ENCODE measurements around the gene GARIN5B.

Gene GARIN5B

GRCh38 chr19:55383279-55384130, 20.4 kb upstream of the GARIN5B start:
- Mint-ChIP-seq H3K36me3 (ENCODE audit: low read depth) (peaks cover 36% of the 10 kb centered on the region), H3K4me3 (peak overlapping the region; percentile 88), H3K27me3 (ENCODE audit: low read depth) (no peaks in the 10 kb centered on the region), H3K4me1 (ENCODE audit: low read depth) (peaks cover 38% of the 10 kb centered on the region), H3K9me3 (no peaks in the 10 kb centered on the region), H3K27ac (peak overlapping the region; percentile 89)

- H3K27me3 Mint-ChIP-seq (ENCODE audit: low read depth), result no peaks in the 10 kb centered on the region
- H3K27ac Mint-ChIP-seq, result peak overlapping the region; percentile 89
- peaks cover 27% of the 10 kb centered on the region for H3K36me3 Mint-ChIP-seq (ENCODE audit: low read depth)
- peak overlapping the region; percentile 88 for H3K4me3 Mint-ChIP-seq
- H3K9me3 Mint-ChIP-seq, result no peaks in the 10 kb centered on the region
- peaks cover 38% of the 10 kb centered on the region for H3K4me1 Mint-ChIP-seq (ENCODE audit: low read depth)
Measured at GRCh38 chr19:55382522-55383054, 19.5 kb upstream of the GARIN5B start.

GRCh38 chr19:55382013-55382412, 19.0 kb upstream of the GARIN5B start:
- peaks cover 34% of the 10 kb centered on the region for H3K4me1 Mint-ChIP-seq (ENCODE audit: low read depth)
- peaks cover 21% of the 10 kb centered on the region for H3K36me3 Mint-ChIP-seq (ENCODE audit: low read depth)
- no peak overlapping the region for H3K27ac Mint-ChIP-seq
- no peaks in the 10 kb centered on the region for H3K9me3 Mint-ChIP-seq
- H3K4me3 Mint-ChIP-seq, result peak overlapping the region; percentile 55
- no peaks in the 10 kb centered on the region for H3K27me3 Mint-ChIP-seq (ENCODE audit: low read depth)

GRCh38 chr19:55379174-55379573, 16.1 kb upstream of the GARIN5B start:
- Mint-ChIP-seq H3K27ac (no peak overlapping the region), H3K4me3 (no peak overlapping the region), H3K27me3 (ENCODE audit: low read depth) (peaks cover 8% of the 10 kb centered on the region), H3K4me1 (ENCODE audit: low read depth) (peaks cover 21% of the 10 kb centered on the region), H3K36me3 (ENCODE audit: low read depth) (peaks cover 9% of the 10 kb centered on the region), H3K9me3 (no peaks in the 10 kb centered on the region)

GRCh38 chr19:55377356-55378131, 14.5 kb upstream of the GARIN5B start:
- Mint-ChIP-seq H3K4me1 (ENCODE audit: low read depth) (peaks cover 14% of the 10 kb centered on the region), H3K4me3 (no peak overlapping the region)

GRCh38 chr19:55376241-55376933, 13.3 kb upstream of the GARIN5B start, which contains the start of gene TMEM190:
Gene TMEM190 (plus strand): TSS chr19:55376826. CDS start chr19:55376854, 28 bp downstream.
- H3K36me3 Mint-ChIP-seq (ENCODE audit: low read depth), result peaks cover 2% of the 10 kb centered on the region
- no peak within 1 kb of the TSS for H3K4me3 Mint-ChIP-seq
- peaks cover 6% of the 10 kb centered on the region for H3K4me1 Mint-ChIP-seq (ENCODE audit: low read depth)
- H3K27me3 Mint-ChIP-seq (ENCODE audit: low read depth), result peaks cover 26% of the 10 kb centered on the region
- no peaks in the 10 kb centered on the region for H3K9me3 Mint-ChIP-seq
- no peak within 1 kb of the TSS for H3K27ac Mint-ChIP-seq

More at GRCh38 chr19:55377356-55378131, 14.5 kb upstream of the GARIN5B start:
- no peaks in the 10 kb centered on the region for H3K9me3 Mint-ChIP-seq
- H3K36me3 Mint-ChIP-seq (ENCODE audit: low read depth), result peaks cover 10% of the 10 kb centered on the region
- no peak overlapping the region for H3K27ac Mint-ChIP-seq
- H3K27me3 Mint-ChIP-seq (ENCODE audit: low read depth), result peaks cover 15% of the 10 kb centered on the region

- H3K36me3 Mint-ChIP-seq (ENCODE audit: low read depth), result peaks cover 2% of the 10 kb centered on the region
Measured at GRCh38 chr19:55373993-55374757, 11.1 kb upstream of the GARIN5B start.

GRCh38 chr19:55373306-55373992, 10.4 kb upstream of the GARIN5B start:
- Mint-ChIP-seq H3K9me3 (no peaks in the 10 kb centered on the region), H3K36me3 (ENCODE audit: low read depth) (peaks cover 2% of the 10 kb centered on the region), H3K27me3 (ENCODE audit: low read depth) (peaks cover 43% of the 10 kb centered on the region), H3K4me3 (no peak overlapping the region), H3K4me1 (ENCODE audit: low read depth) (peaks cover 5% of the 10 kb centered on the region), H3K27ac (no peak overlapping the region)

More at GRCh38 chr19:55373993-55374757, 11.1 kb upstream of the GARIN5B start:
- H3K9me3 Mint-ChIP-seq, result no peaks in the 10 kb centered on the region
- H3K27ac Mint-ChIP-seq, result no peak overlapping the region
- H3K4me3 Mint-ChIP-seq, result no peak overlapping the region
- peaks cover 43% of the 10 kb centered on the region for H3K27me3 Mint-ChIP-seq (ENCODE audit: low read depth)
- peaks cover 5% of the 10 kb centered on the region for H3K4me1 Mint-ChIP-seq (ENCODE audit: low read depth)

GRCh38 chr19:55372316-55373081, 9.4 kb upstream of the GARIN5B start:
- peaks cover 48% of the 10 kb centered on the region for H3K27me3 Mint-ChIP-seq (ENCODE audit: low read depth)
- peaks cover 2% of the 10 kb centered on the region for H3K36me3 Mint-ChIP-seq (ENCODE audit: low read depth)
- H3K4me1 Mint-ChIP-seq (ENCODE audit: low read depth), result peaks cover 5% of the 10 kb centered on the region
- no peak overlapping the region for H3K27ac Mint-ChIP-seq
- H3K4me3 Mint-ChIP-seq, result no peak overlapping the region
- H3K9me3 Mint-ChIP-seq, result no peaks in the 10 kb centered on the region

- Mint-ChIP-seq H3K9me3 (no peaks in the 10 kb centered on the region), H3K27ac (peak within 1 kb of the TSS; percentile 21), H3K4me3 (peak within 1 kb of the TSS; percentile 74), H3K27me3 (ENCODE audit: low read depth) (peaks cover 45% of the 10 kb centered on the region), H3K4me1 (ENCODE audit: low read depth) (peaks cover 5% of the 10 kb centered on the region), H3K36me3 (ENCODE audit: low read depth) (peaks cover 2% of the 10 kb centered on the region)
Measured at GRCh38 chr19:55370305-55370988, 7.4 kb upstream of the GARIN5B start, which contains the start of gene IL11. Gene IL11 (minus strand): TSS chr19:55370463. CDS start chr19:55370310, 153 bp downstream.

- no peaks in the 10 kb centered on the region for H3K9me3 Mint-ChIP-seq
- peaks cover 2% of the 10 kb centered on the region for H3K36me3 Mint-ChIP-seq (ENCODE audit: low read depth)
- peaks cover 45% of the 10 kb centered on the region for H3K27me3 Mint-ChIP-seq (ENCODE audit: low read depth)
- H3K4me3 Mint-ChIP-seq, result peak overlapping the region; percentile 74
- H3K4me1 Mint-ChIP-seq (ENCODE audit: low read depth), result peaks cover 5% of the 10 kb centered on the region
- H3K27ac Mint-ChIP-seq, result no peak overlapping the region
Measured at GRCh38 chr19:55369653-55370304, 6.7 kb upstream of the GARIN5B start.
